GM11168 (cell line): ENCODE data around the gene DESI2.
"Not testable (repeated sequence)": the region's sequence is repeated elsewhere in the genome, so short reads cannot be mapped to it uniquely, and the experiment has no call there.

Source experiments
- in situ Hi-C: fragments of 300-500 bp; cut with MboI; formaldehyde crosslinking; loops from one replicate; pipeline ENCODE4 v1.12.0; 2022; ENCODE audit warnings: low sequenced_read_pairs; ENCODE audit not compliant: unreplicated experiment

DESI2 gene

DNA sequence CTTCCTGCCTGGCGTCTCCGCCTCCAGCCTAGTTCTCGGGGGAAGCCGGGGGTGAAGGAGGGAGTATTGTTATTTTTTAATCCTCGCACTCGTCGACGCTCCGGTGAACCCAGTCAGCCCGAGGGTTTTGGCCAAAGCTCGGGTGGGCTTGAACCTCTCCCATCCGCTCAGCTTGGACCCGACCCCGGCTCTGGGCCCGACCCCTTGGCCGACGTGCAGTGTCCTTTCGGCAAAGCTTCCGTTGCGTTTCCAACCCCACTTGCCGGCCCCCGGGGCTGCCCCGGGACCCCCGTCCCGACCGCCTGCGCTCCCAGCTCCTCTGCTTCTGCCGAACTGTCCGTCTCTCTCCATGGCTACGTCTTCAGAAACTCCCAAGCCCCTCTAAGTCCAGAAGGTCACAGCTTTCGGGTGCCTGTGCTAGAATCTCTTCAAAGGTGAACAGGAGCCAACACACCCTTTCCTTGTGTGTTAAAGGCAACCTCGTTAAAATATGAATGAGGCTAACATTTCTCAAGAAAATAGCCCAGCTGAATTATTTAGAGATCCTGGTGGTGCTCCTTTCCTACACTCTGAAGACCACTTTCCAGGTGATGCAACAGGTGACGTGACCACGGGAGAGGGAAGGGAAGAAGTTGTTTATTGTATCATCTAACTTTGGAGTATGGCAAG is 647 bp downstream of the DESI2 start:
- in situ Hi-C loops = no loop called here

DNA sequence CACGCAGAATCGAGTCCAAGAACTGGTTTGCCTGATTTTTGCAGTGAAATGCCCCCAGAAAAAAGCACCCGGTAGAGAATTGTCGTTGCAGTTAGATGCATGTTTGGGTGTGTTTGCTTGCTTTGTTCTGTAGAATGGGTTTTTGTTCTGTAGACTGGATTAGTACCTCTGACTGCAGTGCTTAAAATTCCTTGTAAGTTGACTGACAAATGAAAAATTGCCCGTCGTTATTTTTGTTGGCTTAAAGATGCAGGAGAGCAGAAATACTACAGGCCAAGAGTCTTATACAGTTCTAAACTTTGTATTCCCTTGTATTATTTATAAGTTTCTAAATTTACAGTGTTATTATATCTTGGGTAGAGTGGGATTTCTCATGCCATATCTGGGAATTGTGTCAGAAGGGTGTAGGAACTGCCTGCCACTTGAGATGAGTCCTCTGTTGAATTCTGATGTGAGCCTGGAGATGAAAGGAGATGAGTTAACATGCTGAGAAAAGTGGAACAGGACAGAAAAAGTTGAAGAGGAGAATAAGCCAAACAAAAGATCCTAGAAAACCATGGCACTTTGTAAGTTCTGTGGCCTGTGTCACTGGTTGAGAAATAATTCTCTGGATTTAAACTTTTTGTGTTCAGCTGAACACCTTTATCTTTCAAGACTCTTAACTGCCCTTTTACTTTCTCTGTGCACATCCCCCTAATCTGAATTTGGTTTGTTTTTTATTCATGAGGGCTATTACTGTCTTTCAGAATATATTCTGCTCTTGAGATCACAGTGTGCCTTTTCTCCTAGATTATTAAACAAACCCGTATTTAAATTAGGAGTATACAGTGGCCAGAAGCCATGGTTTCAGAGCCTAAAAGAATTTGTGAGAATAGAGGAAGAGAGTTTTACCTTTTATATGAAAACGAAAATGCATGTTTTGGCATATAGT is 1.4 kb downstream of the DESI2 start:
- in situ Hi-C loops = no loop called here

GRCh38 chr1:244655186-244655585 is 2.3 kb downstream of the DESI2 start:
- in situ Hi-C loops = no loop called here

DNA sequence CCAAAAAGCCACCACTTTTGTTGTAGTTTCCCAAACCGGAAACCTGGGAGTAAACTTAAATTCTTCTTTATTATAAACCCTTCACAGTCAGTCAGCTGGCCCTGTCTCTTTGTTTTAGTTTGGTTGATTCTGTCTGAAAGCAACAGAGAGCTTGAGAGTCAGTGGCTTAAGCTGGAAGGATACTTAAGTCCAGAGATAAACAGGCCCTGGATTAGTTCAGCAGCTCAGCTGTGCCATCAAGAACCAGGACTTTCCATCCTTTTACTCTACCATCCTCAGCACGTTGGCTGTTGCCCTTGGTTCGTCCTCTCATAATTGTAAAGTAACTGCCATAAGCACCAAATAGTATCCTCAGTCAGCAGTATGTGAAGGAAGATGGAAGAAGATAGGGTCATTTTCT is 4.5 kb downstream of the DESI2 start:
- in situ Hi-C loops = no loop called here

DNA sequence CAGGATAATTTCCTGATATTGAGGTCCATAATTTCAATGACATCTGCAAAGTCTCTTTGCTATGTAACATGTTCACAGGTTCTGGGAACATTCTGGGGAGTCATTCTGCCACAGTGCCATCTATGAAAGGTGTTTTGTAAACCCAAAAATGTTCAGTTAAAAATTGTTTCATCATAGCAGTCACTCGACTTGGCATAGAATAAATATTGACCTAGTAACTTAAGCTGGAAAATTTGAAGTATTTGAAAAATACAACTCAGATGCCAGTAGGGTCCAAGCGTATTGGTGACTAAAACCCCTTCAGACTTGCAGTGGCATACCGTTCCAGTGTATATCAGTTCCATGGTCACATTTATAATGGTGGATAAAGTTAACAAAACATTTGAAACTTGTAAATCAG is 6.8 kb downstream of the DESI2 start:
- in situ Hi-C loops = no loop called here

DNA sequence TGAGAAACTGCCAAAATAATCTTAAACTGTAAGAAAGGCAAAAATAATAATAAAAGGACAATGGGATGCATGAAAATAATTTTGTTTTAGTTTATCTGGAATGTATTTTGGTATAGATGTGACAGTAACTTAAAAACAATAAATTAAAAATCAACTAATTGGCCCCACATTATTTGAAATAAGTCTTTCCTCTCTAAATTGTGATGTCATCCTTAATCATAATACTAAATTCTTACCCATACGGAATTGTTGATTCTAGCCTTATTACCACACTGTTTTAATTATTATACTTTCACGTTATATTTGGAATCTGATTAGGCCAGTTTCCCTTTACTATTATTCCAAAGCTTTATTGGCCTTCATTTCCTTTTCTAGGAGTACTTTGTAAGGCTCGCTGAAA is 7.7 kb downstream of the DESI2 start:
- in situ Hi-C loops = no loop called here

DNA sequence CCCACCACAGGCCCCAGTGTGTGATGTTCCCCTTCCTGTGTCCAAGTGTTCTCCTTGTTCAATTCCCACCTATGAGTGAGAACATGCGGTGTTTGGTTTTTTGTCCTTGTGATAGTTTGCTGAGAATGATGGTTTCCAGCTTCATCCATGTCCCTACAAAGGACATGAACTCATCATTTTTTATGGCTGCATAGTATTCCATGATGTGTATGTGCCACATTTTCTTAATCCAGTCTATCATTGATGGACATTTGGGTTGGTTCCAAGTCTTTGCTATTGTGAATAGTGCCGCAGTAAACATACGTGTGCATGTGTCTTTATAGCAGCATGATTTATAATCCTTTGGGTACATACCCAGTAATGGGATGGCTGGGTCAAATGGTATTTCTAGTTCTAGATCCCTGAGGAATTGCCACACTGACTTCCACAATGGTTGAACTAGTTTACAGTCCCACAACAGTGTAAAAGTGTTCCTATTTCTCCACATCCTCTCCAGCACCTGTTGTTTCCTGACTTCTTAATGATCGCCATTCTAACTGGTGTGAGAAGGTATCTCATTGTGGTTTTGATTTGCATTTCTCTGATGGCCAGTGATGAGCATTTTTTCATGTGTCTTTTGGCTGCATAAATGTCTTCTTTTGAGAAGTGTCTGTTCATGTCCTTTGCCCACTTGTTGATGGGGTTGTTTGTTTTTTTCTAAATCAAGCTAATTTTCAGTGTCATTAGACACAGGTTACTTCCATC is 8.8 kb downstream of the DESI2 start:
- in situ Hi-C loops = not testable (repeated sequence)

DNA sequence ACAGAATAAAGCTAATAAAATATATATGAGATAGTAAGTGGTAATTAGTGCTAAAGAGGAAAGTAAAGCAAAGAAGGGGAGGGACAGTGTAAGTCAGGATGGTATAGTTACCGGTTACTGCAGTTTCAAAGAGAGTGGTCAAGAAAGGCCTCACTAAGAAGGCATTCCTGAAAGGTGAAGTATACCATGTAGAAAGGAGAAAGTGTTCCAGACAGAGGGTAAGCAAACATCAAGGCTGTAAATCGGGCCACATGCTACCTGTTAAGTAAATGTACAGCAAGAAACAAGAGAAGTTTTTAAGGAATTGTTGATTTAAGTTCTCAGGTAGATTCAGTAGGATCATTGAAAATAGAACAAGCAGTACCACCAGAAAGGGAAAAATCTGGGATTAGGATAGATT is 9.7 kb downstream of the DESI2 start:
- in situ Hi-C loops = no loop called here

- in situ Hi-C loops = no loop called here
Measured at GRCh38 chr1:244664353-244664752, 11.4 kb downstream of the DESI2 start.

GRCh38 chr1:244665771-244666217 is 12.9 kb downstream of the DESI2 start:
- in situ Hi-C loops = no loop called here

DNA sequence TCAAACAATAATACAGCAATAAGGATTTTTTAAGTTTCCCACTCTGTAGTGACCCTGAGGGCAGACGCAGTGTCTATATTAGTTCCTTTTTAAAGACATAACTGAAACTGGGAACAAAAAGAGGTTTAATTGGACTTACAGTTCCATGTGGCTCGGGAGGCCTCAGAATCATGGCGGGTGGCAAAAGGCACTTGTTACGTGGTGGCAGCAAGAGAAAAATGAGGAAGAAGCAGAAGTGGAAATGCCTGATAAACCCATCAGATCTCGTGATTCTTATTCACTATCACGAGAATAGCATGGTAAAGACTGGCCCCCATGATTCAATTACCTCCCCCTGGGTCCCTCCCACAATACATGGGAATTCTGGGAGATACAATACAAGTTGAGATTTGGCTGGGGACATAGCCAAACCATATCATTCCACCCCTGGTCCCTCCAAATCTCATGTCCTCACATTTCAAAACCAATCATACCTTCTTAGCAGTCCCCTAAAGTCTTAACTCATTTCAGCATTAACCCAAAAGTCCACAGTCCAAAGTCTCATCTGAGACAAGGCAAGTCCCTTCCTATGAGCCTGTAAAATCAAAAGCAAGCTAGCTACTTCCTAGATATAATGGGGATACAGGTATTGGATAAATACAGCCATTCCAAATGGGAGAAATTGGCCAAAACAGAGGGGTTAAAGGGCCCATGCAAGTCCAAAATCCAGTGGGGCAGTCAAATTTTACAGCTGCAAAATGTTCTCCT is 13.9 kb downstream of the DESI2 start:
- in situ Hi-C loops = not testable (repeated sequence)

DNA sequence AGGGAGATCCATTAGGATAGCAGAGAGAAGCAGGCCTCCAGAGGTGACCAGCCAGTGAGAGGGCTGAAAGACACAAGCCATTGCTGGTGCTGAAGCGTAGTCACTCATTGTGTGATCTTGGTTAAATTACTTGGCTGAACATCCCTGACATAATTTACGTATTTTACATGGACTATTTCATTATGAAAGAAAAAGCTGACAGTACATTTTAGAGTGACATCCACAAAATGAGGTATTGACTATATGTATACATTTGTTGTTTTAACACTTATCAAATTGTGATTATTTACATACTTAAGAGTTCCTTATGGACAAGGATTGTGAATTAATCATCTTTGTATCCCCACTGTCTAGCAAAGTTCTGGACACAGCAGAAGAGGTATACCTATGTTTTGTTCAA is 14.9 kb downstream of the DESI2 start:
- in situ Hi-C loops = no loop called here

GRCh38 chr1:244672946-244673682 is 20.2 kb downstream of the DESI2 start:
- in situ Hi-C loops = no loop called here

DNA sequence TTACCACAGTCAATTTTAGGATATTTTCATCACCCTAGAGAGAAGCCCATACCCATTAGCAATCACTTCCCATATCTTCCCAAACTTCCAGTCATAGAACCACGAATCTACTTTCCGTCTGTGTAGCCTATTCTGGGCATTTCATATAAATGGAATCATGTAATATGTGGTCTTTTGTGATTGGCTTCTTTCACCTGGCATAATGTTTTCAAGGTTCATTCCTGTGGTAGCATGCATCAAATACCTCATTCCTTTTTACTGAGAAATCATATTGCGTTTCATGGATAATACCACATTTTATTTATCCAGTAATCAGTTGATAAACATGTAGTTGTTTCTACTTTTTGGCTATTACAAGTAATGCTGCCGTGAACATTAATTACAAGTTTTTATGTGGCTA is 21.5 kb downstream of the DESI2 start:
- in situ Hi-C loops = no loop called here

- in situ Hi-C loops = no loop called here
Measured at GRCh38 chr1:244675167-244675566, 22.2 kb downstream of the DESI2 start.

- in situ Hi-C loops = no loop called here
Measured at GRCh38 chr1:244678697-244679096, 25.8 kb downstream of the DESI2 start.

DNA sequence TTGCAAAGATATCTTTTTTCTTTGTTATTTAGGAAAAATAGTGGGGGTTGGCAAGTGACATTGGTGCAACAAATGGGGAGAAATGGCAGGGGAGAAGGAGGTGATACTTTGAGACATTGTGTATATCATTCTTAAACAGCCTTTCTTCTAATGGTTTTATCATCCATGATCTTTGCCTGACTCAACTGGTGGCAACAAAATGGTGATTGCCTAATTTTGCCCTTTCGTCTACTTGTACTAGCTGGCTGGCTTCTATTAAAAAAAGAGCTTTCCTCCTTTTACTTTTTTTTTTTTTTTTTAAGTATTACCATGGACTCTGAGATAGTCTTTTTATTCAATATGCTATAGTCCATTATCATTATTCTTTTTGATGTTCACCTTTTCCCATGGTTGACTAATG is 27.7 kb downstream of the DESI2 start:
- in situ Hi-C loops = no loop called here

GRCh38 chr1:244682087-244682486 is 29.2 kb downstream of the DESI2 start:
- in situ Hi-C loops = not testable (repeated sequence)

- in situ Hi-C loops = no loop called here
Measured at GRCh38 chr1:244695937-244696336, 43.0 kb downstream of the DESI2 start.

GRCh38 chr1:244699741-244700140 is 46.8 kb downstream of the DESI2 start:
- in situ Hi-C loops = no loop called here
